GM18499 (cell line): ENCODE results near the gene ARHGAP15.
A peak's percentile ranks its signal among the peaks of the same experiment; 100 is the strongest.

Experiments
- ATAC-seq: cut with Tn5 transposase; IDR thresholded peaks from one replicate; pipeline ENCODE4 v1.9.1; 2021; ENCODE audit warnings: moderate number of reproducible peaks; ENCODE audit not compliant: insufficient read depth, unreplicated experiment

Gene ARHGAP15

GRCh38 chr2:143163499-143163898 lies 34.3 kb downstream of the ARHGAP15 start:
- ATAC-seq, result no peak

DNA sequence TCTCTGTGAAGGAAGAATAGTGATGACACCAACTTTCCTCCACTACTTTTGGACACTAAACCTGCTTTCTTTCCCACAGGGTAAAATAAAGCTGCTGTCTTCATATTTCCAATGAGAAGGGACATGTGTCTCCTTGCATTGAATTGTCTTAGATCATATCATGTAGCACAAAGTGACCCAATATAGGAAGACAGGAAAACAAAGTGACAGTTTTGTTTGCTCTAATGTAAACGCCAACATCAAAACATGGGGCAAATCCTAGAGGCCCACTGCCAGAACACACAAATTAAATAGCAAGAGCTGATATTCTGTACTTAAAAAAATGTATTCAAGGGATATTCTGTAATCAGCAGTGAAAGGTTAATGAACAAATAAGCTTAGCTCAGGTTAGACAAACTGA lies 36.1 kb downstream of the ARHGAP15 start:
- no peak for ATAC-seq

DNA sequence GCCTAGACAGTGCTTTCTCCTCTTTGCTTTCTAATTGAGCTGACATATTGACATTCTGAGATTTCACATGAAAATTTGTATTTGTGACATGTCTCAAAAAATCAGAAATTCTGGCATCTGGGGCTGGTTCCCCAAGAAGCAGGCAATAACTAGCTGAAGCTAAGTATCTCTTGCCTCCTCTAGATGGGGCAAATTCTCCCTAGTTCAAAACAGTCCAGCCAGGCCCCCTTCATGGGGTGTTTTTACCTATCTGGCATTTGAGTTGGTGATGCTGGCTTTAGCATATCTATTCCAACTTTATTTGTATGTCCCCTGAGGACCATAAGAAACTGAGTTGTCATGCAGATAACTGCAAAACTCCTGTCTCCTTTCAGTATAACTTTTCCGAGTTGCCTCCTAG lies 39.9 kb downstream of the ARHGAP15 start:
- no peak for ATAC-seq

DNA sequence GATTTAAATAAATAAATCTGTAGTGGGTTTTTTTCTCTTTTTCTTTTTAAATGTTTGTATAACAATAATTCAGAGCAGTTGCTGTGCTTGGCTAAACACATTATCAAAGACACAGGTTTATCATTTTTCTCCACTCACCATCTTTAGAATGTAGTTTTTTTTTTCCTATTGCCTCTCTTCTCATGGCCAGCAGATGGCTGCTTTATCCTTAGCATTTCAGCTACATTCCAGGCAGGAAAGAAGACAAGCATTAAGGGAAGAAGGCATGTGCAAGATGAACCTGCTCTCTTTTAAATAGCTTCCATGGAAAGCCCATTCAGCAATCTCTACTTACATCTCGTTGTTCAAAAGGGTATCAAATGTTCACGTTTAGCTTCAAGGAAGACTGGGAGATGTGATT lies 42.6 kb downstream of the ARHGAP15 start:
- no peak for ATAC-seq

DNA sequence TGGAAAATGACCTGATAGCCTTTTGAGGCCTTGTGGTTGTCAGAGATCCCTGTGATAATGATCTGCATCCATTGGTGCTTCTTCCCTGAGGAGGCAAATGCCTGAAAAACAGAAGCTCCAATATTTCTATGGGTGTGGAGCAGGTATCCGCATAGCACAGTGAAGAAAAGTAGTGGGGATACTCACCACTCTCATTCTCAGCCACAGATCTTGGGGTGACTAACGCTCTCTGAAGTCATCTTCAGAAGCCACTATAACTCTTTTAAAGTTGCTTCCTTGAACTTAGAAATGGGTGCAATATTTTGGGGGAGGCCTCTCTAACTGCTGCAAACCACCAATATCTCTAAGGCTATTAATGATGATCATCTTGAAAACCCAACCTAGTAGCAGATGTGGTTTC lies 46.2 kb downstream of the ARHGAP15 start:
- no peak for ATAC-seq

- no peak for ATAC-seq
Observed at GRCh38 chr2:143176606-143177005, 47.4 kb downstream of the ARHGAP15 start.

DNA sequence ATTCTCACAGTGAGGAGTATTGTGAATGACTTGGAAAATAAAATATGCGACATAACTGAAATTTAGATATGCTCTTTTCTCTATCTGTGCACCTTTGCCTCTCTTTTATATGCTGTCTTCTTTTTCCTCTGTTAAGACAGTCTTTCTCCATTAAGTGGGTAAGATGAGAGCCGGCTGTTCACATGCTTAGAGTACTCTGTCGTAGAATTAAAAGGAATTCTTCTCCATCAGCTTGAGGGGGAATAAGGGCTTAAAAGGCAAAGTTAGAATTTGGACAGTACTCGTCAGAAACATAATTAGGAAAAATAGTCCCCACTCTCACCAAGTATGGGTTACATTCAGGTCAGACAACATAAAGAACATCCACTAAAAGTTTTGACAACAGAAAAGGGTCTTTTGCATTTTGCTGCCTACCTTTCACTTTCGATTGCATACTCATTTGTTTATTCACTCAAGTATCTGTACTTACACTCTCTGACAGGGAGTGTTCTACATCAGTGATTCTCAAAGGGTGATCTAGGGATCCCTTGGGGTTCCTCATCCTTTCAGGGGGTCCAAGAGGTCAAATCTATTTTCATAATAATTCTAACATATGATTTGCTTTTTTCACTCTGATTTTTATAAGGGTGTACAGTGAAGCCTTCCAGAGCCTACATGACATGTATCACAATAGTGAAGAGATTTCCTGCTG lies 48.0 kb downstream of the ARHGAP15 start:
- peak; percentile 92 for ATAC-seq

- ATAC-seq, result no peak
Observed at GRCh38 chr2:143181494-143181893, 52.3 kb downstream of the ARHGAP15 start.

DNA sequence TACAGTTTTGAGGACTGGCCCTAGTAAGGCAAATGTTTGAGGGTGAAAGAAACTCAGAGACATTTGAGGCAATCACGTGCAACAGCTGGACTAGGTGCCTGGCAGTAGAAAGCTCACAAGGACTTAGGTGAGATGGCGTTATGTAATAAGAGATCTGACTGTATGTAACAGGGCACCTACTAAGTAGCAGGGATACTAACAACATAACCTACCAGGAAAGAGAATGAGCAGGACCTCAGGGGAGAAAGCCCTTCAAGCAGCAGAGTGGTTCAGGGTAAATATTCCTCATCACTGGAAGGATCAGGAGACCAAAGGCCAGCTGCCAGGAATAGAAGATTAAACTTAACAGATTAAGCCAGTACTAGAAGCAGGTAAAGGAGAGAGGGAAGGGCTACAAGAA lies 53.4 kb downstream of the ARHGAP15 start:
- no peak for ATAC-seq

- ATAC-seq, result peak; percentile 80
Observed at GRCh38 chr2:143183804-143184463, 54.7 kb downstream of the ARHGAP15 start.

GRCh38 chr2:143186876-143187275 lies 57.7 kb downstream of the ARHGAP15 start:
- ATAC-seq, result no peak

- ATAC-seq, result no peak
Observed at GRCh38 chr2:143190431-143190830, 61.2 kb downstream of the ARHGAP15 start.

DNA sequence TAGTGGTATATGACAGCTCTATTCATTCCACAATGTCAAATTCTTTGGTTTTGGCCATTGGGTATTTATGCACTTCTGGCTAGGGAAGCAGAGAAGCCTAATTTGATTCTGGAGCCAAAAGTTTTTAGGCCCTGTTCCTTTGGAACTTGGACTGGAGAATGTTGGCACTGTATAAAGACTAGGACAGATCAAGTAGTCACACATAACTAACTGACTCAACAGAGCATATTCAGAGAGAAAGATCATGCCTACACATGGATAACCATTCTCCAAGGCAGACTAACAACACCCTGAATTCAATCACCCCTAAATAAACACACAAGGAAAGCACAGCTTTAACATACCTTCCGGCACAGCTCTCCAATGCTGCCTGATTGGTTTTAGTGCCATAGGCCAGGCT lies 62.9 kb downstream of the ARHGAP15 start:
- ATAC-seq, result no peak

DNA sequence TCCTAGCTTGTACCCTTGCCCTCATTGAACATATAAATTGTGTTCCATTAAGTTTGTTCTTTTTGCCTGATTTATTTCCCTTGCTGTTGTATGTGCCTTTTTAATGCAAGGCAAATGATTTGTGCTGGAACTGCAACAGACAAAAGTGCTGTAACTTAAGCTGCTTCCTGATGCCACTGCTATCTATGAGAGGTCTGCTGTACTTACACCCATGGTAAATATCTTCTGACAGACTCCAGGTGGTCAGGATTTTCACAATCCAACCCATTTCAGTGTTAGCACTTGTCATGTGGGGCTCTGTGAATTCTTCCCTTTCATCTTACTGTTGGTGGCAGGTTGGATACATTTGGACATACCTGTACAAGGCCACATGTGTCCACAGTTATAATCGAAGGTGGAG lies 63.5 kb downstream of the ARHGAP15 start:
- no peak for ATAC-seq

- ATAC-seq, result no peak
Observed at GRCh38 chr2:143193121-143193520, 63.9 kb downstream of the ARHGAP15 start.

- ATAC-seq, result no peak
Observed at GRCh38 chr2:143195511-143195910, 66.3 kb downstream of the ARHGAP15 start.

DNA sequence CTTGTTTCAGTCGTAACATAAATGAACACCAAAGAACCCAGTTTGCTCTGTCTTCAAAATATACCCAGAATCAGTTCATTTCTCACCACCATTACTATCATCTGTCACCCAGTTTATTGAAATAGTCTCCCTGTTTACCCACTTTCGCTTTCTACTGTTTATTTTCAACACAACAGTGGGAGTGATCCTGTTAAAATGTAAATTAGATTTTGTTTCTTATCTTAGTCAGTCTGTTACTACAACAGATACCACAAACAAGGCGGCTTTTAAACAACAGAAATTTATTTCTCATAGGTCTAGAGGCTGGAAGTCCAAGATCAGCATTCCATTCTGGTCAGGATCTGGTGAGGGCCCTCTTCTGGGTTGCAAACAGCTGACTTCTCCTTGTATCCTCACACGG lies 74.8 kb downstream of the ARHGAP15 start:
- ATAC-seq, result no peak

- no peak for ATAC-seq
Observed at GRCh38 chr2:143205106-143205764, 76.0 kb downstream of the ARHGAP15 start.

- no peak for ATAC-seq
Observed at GRCh38 chr2:143209570-143210445, 80.6 kb downstream of the ARHGAP15 start.

DNA sequence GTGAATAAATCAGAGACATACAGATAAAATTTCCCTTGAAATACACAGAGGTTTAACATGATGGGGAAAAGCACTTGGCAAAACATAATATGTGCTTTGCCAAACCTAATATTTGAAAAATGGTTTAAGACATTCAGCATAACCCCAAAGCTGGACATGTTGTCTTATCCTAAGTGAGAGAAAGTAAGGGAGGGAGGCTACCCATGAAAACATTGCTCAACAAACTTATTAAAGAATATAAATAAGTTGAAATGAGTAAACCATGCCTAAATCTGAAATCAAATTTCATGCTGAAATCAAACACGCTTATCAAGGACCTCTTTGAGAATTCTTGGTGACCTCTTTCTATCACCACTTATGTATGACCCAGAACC lies 81.2 kb downstream of the ARHGAP15 start:
- no peak for ATAC-seq
